H1 (cell line): Measurements from ENCODE around the gene TSEN54. TPM values are rescaled to one million over a fixed set of nuclear protein-coding genes. Genes with fewer than 3 reads are reported as not detected.

Experiments used
- CTCF ChIA-PET: fragments of 300-600 bp; sonication (Branson Sonifier 250); formaldehyde crosslinking; loops from one replicate; lab custom pipeline; 2021; ENCODE audit not compliant: partially characterized antibody; lab: Charles Lee
- POLR2A ChIA-PET: fragments of 300-600 bp; sonication (Branson Sonifier 250); formaldehyde crosslinking; loops from one replicate; lab custom pipeline; 2021; ENCODE audit warnings: inconsistent platforms; ENCODE audit not compliant: partially characterized antibody; lab: Charles Lee
- DNase-seq, 2 experiments: peaks; one replicate each; pipeline versions ENCODE4 v3.0.0 to v3.0.0-alpha.2; 2010 to 2022; ENCODE audit warnings: low spot score in 2 of 2, low read depth in 1 of 2, mixed read lengths in 1 of 2
- FAIRE-seq: peaks from 2 replicates; lab custom pipeline; 2011; peaks lifted over from hg19 to GRCh38; lab: Jason Lieb, UNC
- H2AFZ ChIP-seq: 2 replicates; pipeline ENCODE4 v1.8.1; 2012; ENCODE audit warnings: low read length, inconsistent platforms
- H2AK5ac ChIP-seq: 2 replicates; pipeline ENCODE4 v1.6.1; 2013; ENCODE audit warnings: low read depth, low read length
- H2BK120ac ChIP-seq: replicated peaks from 2 replicates; pipeline ENCODE3; 2013; ENCODE audit warnings: low read depth, low read length, inconsistent platforms
- H2BK12ac ChIP-seq: 2 replicates; pipeline ENCODE4 v1.6.1; 2013; ENCODE audit warnings: low read depth, low read length
- H2BK15ac ChIP-seq: 2 replicates; pipeline ENCODE4 v1.6.1; 2013; ENCODE audit warnings: low read length
- H2BK20ac ChIP-seq: 2 replicates; pipeline ENCODE4 v1.6.1; 2013; ENCODE audit warnings: low read length
- H2BK5ac ChIP-seq: 2 replicates; pipeline ENCODE4 v1.6.1; 2013; ENCODE audit warnings: low read depth, low read length
- H3K14ac ChIP-seq: 2 replicates; pipeline ENCODE4 v1.6.1; 2013; ENCODE audit warnings: inconsistent platforms; ENCODE audit not compliant: insufficient read length
- H3K18ac ChIP-seq: 2 replicates; pipeline ENCODE4 v1.6.1; 2013; ENCODE audit warnings: low read length; ENCODE audit errors: extremely low read depth
- H3K23ac ChIP-seq: 2 replicates; pipeline ENCODE4 v1.6.1; 2013; ENCODE audit warnings: inconsistent platforms; ENCODE audit not compliant: insufficient read length
- H3K23me2 ChIP-seq: 2 replicates; pipeline ENCODE4 v1.6.1; 2013; ENCODE audit warnings: low read depth, low read length
- H3K27ac ChIP-seq: 2 replicates; pipeline ENCODE4 v1.6.1; 2011; ENCODE audit warnings: low read depth, low read length, inconsistent platforms
- H3K27me3 ChIP-seq, 4 experiments: replicated peaks in 1 of 4; 1 replicate in 1 of 4; 2 replicates in 3 of 4; pipeline versions ENCODE4 v1.6.1 to v1.8.1; 2011 to 2013; ENCODE audit warnings: low read length in 3 of 4, mild to moderate bottlenecking in 3 of 4, inconsistent platforms in 2 of 4, mixed read lengths in 2 of 4, moderate library complexity in 1 of 4; ENCODE audit not compliant: control insufficient read depth in 3 of 4, insufficient read depth in 3 of 4; ENCODE audit errors: extremely low read depth in 1 of 4
- H3K36me3 ChIP-seq, 4 experiments: 2 replicates each; pipeline versions ENCODE4 v1.6.1 to v1.8.1; 2011 to 2013; ENCODE audit warnings: mild to moderate bottlenecking in 4 of 4, low read length in 3 of 4, moderate library complexity in 2 of 4, control low read depth in 1 of 4, inconsistent platforms in 1 of 4; ENCODE audit not compliant: insufficient read depth in 4 of 4, control insufficient read depth in 2 of 4
- H3K4ac ChIP-seq: replicated peaks from 2 replicates; pipeline ENCODE3; 2013; ENCODE audit warnings: low read length, low read depth, mixed read lengths, inconsistent platforms; ENCODE audit not compliant: insufficient read length
- H3K4me1 ChIP-seq, 4 experiments: replicated peaks in 1 of 4; 1 replicate in 1 of 4; 2 replicates in 3 of 4; pipeline versions ENCODE4 v1.6.1 to v1.8.1; 2011 to 2013; ENCODE audit warnings: low read length in 3 of 4, inconsistent platforms in 2 of 4, mixed read lengths in 1 of 4; ENCODE audit not compliant: insufficient read depth in 4 of 4, control insufficient read depth in 3 of 4
- H3K4me2 ChIP-seq, 2 experiments: 2 replicates each; pipeline versions ENCODE4 v1.6.1 to v1.8.1; 2011 to 2013; ENCODE audit warnings: low read depth in 2 of 2, low read length in 2 of 2, control low read depth in 1 of 2, inconsistent platforms in 1 of 2, mild to moderate bottlenecking in 1 of 2; ENCODE audit not compliant: insufficient read depth in 1 of 2
- H3K4me3 ChIP-seq, 4 experiments: fragments of 200-600, 300-600 bp in 1 of 4; sonication (generic), shearing (Covaris generic), sonication (Bioruptor Twin) in 1 of 4; 2 replicates each; pipeline versions ENCODE4 v1.5.1 to v1.8.1; 2011 to 2016; ENCODE audit warnings: low read length in 4 of 4, low read depth in 3 of 4, control low read depth in 2 of 4, inconsistent platforms in 2 of 4, mild to moderate bottlenecking in 2 of 4, mixed read lengths in 1 of 4, moderate library complexity in 1 of 4; ENCODE audit not compliant: insufficient read depth in 2 of 4; ENCODE audit errors: extremely low read depth in 1 of 4
- H3K56ac ChIP-seq: replicated peaks from 2 replicates; pipeline ENCODE3; 2013; ENCODE audit warnings: low read depth, mild to moderate bottlenecking, mixed read lengths, low read length, inconsistent platforms; ENCODE audit not compliant: insufficient read length
- H3K79me1 ChIP-seq: 2 replicates; pipeline ENCODE4 v1.6.1; 2013; ENCODE audit warnings: low read depth, low read length, control low read depth
- H3K79me2 ChIP-seq, 2 experiments: 2 replicates each; pipeline versions ENCODE4 v1.6.1 to v1.8.1; 2012 to 2013; ENCODE audit warnings: low read length in 2 of 2, mild to moderate bottlenecking in 2 of 2, inconsistent platforms in 1 of 2; ENCODE audit not compliant: insufficient read depth in 2 of 2, control insufficient read depth in 1 of 2
- H3K9ac ChIP-seq, 4 experiments: replicated peaks in 1 of 4; 1 replicate in 1 of 4; 2 replicates in 3 of 4; pipeline versions ENCODE4 v1.6.1 to v1.8.1; 2011 to 2013; ENCODE audit warnings: low read depth in 3 of 4, low read length in 3 of 4, control low read depth in 2 of 4, mild to moderate bottlenecking in 2 of 4, moderate library complexity in 2 of 4, inconsistent platforms in 1 of 4; ENCODE audit errors: extremely low read depth in 1 of 4
- H3K9me3 ChIP-seq, 2 experiments: 2 replicates each; pipeline versions ENCODE4 v1.6.1 to v1.8.1; 2012 to 2013; ENCODE audit warnings: mild to moderate bottlenecking in 2 of 2, moderate library complexity in 2 of 2, control low read depth in 1 of 2, inconsistent platforms in 1 of 2, low read depth in 1 of 2, low read length in 1 of 2, mixed read lengths in 1 of 2; ENCODE audit not compliant: insufficient read depth in 2 of 2
- H4K20me1 ChIP-seq, 2 experiments: replicated peaks in 1 of 2; 2 replicates each; pipeline versions ENCODE3 to v1.8.1; 2011 to 2013; ENCODE audit warnings: inconsistent platforms in 2 of 2, low read length in 2 of 2, mild to moderate bottlenecking in 1 of 2; ENCODE audit not compliant: insufficient read depth in 2 of 2, control insufficient read depth in 1 of 2
- H4K5ac ChIP-seq: 2 replicates; pipeline ENCODE4 v1.6.1; 2013; ENCODE audit warnings: low read length, low read depth, mixed read lengths, inconsistent platforms; ENCODE audit not compliant: insufficient read length
- H4K8ac ChIP-seq: 2 replicates; pipeline ENCODE4 v1.8.0; 2013; ENCODE audit warnings: mild to moderate bottlenecking, moderate library complexity, low read length, inconsistent platforms; ENCODE audit not compliant: insufficient read depth; ENCODE audit errors: extremely low read depth
- H4K91ac ChIP-seq: replicated peaks from 2 replicates; pipeline ENCODE3; 2013; ENCODE audit warnings: low read length, mixed read lengths, inconsistent platforms; ENCODE audit not compliant: insufficient read length
- WGBS, 2 experiments: shearing (Covaris generic) in 1 of 2; methylation state at CpG; one replicate each; pipeline versions ENCODE4 v1.1.6 to v1.1.7; 2013 to 2015; ENCODE audit warnings: low lambda C conversion rate in 2 of 2, mixed read lengths in 2 of 2, inconsistent platforms in 1 of 2, low coverage in 1 of 2, missing lambda C conversion rate in 1 of 2; ENCODE audit not compliant: insufficient replicate concordance in 2 of 2, insufficient coverage in 1 of 2, insufficient read length in 1 of 2; ENCODE audit errors: extremely low coverage in 1 of 2, missing lambda C conversion rate in 1 of 2; 5-methylcytosine and 5-hydroxymethylcytosine counted together
- polyA plus RNA-seq, 7 experiments: library from polyadenylated mRNA; depleted of rRNA in 3 of 7; stranded (reverse) in 5 of 7; unstranded in 2 of 7; fragments of >200 nt in 5 of 7; fragments of 200-250 nt in 2 of 7; gene quantifications; 1 replicate in 5 of 7; 2 replicates in 1 of 7; 4 replicates in 1 of 7; pipeline versions ENCODE4 v1.2.1 to v1.2.3, GENCODE V29; 2011 to 2013; ENCODE audit warnings: missing spikeins in 2 of 7, mixed read lengths in 2 of 7
- total RNA-seq: library from RNA; stranded (reverse); fragmentation: NEBNext Ultra II Directional; extraction: Animal tissue kit (Norgen Biotek cat#: 25700); gene quantifications from 2 replicates; pipeline ENCODE4 v1.2.1, GENCODE V29; 2021

The TSEN54 gene
- total and polyA plus RNA-seq, 2 of the 8 experiments (the other 6 are each of a cell fraction or from before 2014, with no cell fraction given), result 43.6 to 60.3 TPM

DNA sequence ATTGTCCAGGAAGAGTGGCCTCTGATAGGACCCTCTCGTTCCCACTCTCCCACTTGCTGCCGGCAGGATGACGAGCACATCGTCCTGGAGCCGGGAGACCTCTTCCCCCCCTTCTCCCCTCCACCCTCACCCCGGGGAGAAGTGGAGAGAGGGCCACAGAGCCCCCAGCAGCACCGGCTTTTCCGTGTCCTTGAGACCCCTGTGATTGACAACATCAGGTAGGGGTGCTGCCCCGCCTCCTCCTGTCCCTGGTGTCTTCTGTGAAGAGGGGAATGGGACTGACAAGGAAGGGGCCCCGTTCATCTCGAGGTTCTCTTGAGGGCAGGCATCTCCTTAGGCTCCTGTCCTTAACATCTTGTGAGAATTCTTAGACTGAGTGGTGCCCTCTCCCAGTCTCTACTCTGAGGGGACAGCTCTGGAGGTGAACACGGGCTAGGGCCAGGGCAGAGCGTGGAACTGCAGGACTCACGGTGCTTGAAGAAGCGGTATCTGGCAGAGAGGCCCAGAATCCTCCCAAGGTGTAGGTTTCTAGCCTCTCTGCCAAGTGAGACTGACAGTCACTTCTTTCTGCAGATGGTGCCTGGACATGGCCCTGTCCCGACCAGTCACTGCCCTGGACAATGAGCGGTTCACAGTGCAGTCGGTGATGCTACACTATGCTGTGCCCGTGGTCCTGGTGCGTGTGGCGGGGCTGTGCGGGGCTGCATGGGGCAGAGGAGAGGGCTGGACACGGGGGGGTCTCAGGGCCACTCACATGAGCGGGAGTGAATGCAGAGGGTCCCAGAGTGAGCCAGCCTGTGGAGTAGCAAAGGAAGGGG, 27.4 kb upstream of the TSEN54 start:
- WGBS, 2 experiments, result 92% methylated on average over 17 of the region's 24 CpGs; no CpG with 5 or more reads in 1 of the 2 experiments

More for the DNA sequence above, 27.4 kb upstream of the TSEN54 start:
- DNase-seq, result no peak
- no peaks in the 10 kb centered on the region for H3K27me3 ChIP-seq
- no peaks in the 10 kb centered on the region for H3K79me2 ChIP-seq
- no peak overlapping the region for H3K4ac ChIP-seq
- H3K4me1 ChIP-seq, result no peaks in the 10 kb centered on the region; a peak in 1 of 7 replicates
- ChIA-PET CTCF (interaction anchor here (1.2 to 2.0 kb wide), 4 partner anchors 14 to 41 kb away, joined by 4 to 9 read pairs (median 6); no protein-coding TSS in a partner anchor), POLR2A (interaction anchor here (1.3 kb wide), 1 partner anchor 10 kb away, joined by 4 read pairs; no protein-coding TSS in a partner anchor)
- H2AFZ ChIP-seq, result no peak overlapping the region
- H3K4me2 ChIP-seq, result no peak overlapping the region
- no peaks in the 10 kb centered on the region for H3K23me2 ChIP-seq
- H3K23ac ChIP-seq, result no peak overlapping the region
- no peak overlapping the region for H2BK20ac ChIP-seq
- peak overlapping the region; percentile 22; the same call in 1 of the 2 replicates for H4K8ac ChIP-seq
- no peak overlapping the region for H3K4me3 ChIP-seq
- no peak overlapping the region for H4K5ac ChIP-seq
- H2BK5ac ChIP-seq, result no peak overlapping the region; the same call in 1 of the 2 replicates
- H2BK120ac ChIP-seq, result no peak overlapping the region
- H3K9ac ChIP-seq, result no peak overlapping the region; a peak in 1 of 7 replicates
- H3K79me1 ChIP-seq, result no peaks in the 10 kb centered on the region; the same call in 1 of the 2 replicates
- H3K27ac ChIP-seq, result no peak overlapping the region
- H3K9me3 ChIP-seq, result no peaks in the 10 kb centered on the region
- H4K20me1 ChIP-seq, result peaks cover 0 to 11% of the 10 kb centered on the region in 2 experiments
- no peak overlapping the region for H2BK12ac ChIP-seq
- no peak overlapping the region for H3K14ac ChIP-seq
- no peak overlapping the region for H2BK15ac ChIP-seq
- no peak overlapping the region for H2AK5ac ChIP-seq
- H4K91ac ChIP-seq, result no peak overlapping the region
- H3K36me3 ChIP-seq, result peaks cover 0 to 6% (median 4%) of the 10 kb centered on the region in 4 experiments; a peak in 3 of 8 replicates
- no peak overlapping the region for H3K56ac ChIP-seq
- no peak overlapping the region for H3K18ac ChIP-seq
- no peak for FAIRE-seq
